Measurements from ENCODE around the gene PECR.
"Not testable (repeated sequence)": the region's sequence is repeated elsewhere in the genome, so short reads cannot be mapped to it uniquely, and the experiment has no call there.

Gene PECR

GRCh38 chr2:216002101-216002678 is 79.4 kb downstream of the PECR start:
- DNase-seq (ENCODE audit: low spot score), result no peak

GRCh38 chr2:216001216-216002100 is 80.2 kb downstream of the PECR start:
- DNase-seq (ENCODE audit: low spot score), result no peak

GRCh38 chr2:215998636-215999035 is 83.0 kb downstream of the PECR start:
- no peak for DNase-seq (ENCODE audit: low spot score)

- no peak for DNase-seq (ENCODE audit: low spot score)
Measured at GRCh38 chr2:215997219-215997618, 84.4 kb downstream of the PECR start.

- no peak for DNase-seq (ENCODE audit: low spot score)
Measured at GRCh38 chr2:215994911-215995310, 86.7 kb downstream of the PECR start.

GRCh38 chr2:215988556-215989207 is 92.9 kb downstream of the PECR start:
- not testable (repeated sequence) for DNase-seq (ENCODE audit: low spot score)
